Prostate gland (tissue), 2 donors: ENCODE data around the gene TRAF3. TPM values are rescaled to one million over a fixed set of nuclear protein-coding genes. Genes with fewer than 3 reads are reported as not detected.

Experiments used
- DNase-seq: peaks from one replicate; pipeline ENCODE4 v3.0.0-alpha.2; 2019; ENCODE audit warnings: low spot score
- H3K27ac ChIP-seq, 2 donors: fragments of 200-600 bp; sonication (generic); 2 replicates each; pipeline ENCODE4 v1.5.1; 2017 to 2019
- H3K27me3 ChIP-seq: fragments of 200-600 bp; sonication (generic); replicated peaks from 2 replicates; pipeline ENCODE4 v1.5.1; 2019; ENCODE audit not compliant: insufficient read depth
- H3K36me3 ChIP-seq, 2 donors: fragments of 200-600 bp; sonication (generic); 1 replicate in 1 of 2; 2 replicates in 1 of 2; pipeline versions ENCODE4 v1.5.1 to v1.8.1; 2017 to 2019
- H3K4me1 ChIP-seq: fragments of 200-600 bp; sonication (generic); replicated peaks from 2 replicates; pipeline ENCODE4 v1.5.1; 2019
- H3K4me3 ChIP-seq, 2 donors: fragments of 200-600 bp; sonication (generic); 2 replicates each; pipeline ENCODE4 v1.5.1; 2017 to 2019
- H3K9me3 ChIP-seq: fragments of 200-600 bp; sonication (generic); 2 replicates; pipeline ENCODE4 v1.5.1; 2017
- POLR2A ChIP-seq: fragments of 450-650 bp; IDR thresholded peaks from one replicate; pipeline ENCODE4 v1.6.1; 2016; ENCODE audit warnings: antibody characterized with exemption, mild to moderate bottlenecking
- POLR2AphosphoS5 ChIP-seq: sonication (generic); formaldehyde crosslinking; IDR thresholded peaks from one replicate; pipeline ENCODE4 v1.6.1; 2017; ENCODE audit warnings: antibody characterized with exemption
- WGBS: methylation state at CpG from one replicate; pipeline ENCODE4 v1.1.5; 2018; 5-methylcytosine and 5-hydroxymethylcytosine counted together
- intact Hi-C: fragments of 100-400 bp; cut with DNase I; formaldehyde crosslinking; loops from one replicate; pipeline ENCODE4 v1.14.2; 2022
- total RNA-seq, 2 donors: library from RNA; depleted of rRNA; stranded (reverse); fragments of >200 nt; gene quantifications; one replicate each; pipeline ENCODE4 v1.1.0, GENCODE V29; 2016
- TF ChIP-seq, protein P1 (sequence below), 4 experiments: fragments of 200-600 bp in 2 of 4; fragments of 450-650 bp in 2 of 4; sonication (generic) in 2 of 4; IDR thresholded peaks; 1 replicate in 3 of 4; 2 replicates in 1 of 4; pipeline ENCODE4 v1.5.1; 2016 to 2019; ENCODE audit warnings: antibody characterized with exemption in 4 of 4, mild to moderate bottlenecking in 2 of 4, moderate library complexity in 2 of 4

The TRAF3 gene
- total RNA-seq, 2 donors from 2014 or later, result 8.3 to 22.0 TPM

- no peaks in the 10 kb centered on the region for H3K36me3 ChIP-seq
- H3K4me3 ChIP-seq, result no peak overlapping the region
- H3K4me1 ChIP-seq, result no peaks in the 10 kb centered on the region
- H3K9me3 ChIP-seq, result no peaks in the 10 kb centered on the region
- TF ChIP-seq, protein P1, sequence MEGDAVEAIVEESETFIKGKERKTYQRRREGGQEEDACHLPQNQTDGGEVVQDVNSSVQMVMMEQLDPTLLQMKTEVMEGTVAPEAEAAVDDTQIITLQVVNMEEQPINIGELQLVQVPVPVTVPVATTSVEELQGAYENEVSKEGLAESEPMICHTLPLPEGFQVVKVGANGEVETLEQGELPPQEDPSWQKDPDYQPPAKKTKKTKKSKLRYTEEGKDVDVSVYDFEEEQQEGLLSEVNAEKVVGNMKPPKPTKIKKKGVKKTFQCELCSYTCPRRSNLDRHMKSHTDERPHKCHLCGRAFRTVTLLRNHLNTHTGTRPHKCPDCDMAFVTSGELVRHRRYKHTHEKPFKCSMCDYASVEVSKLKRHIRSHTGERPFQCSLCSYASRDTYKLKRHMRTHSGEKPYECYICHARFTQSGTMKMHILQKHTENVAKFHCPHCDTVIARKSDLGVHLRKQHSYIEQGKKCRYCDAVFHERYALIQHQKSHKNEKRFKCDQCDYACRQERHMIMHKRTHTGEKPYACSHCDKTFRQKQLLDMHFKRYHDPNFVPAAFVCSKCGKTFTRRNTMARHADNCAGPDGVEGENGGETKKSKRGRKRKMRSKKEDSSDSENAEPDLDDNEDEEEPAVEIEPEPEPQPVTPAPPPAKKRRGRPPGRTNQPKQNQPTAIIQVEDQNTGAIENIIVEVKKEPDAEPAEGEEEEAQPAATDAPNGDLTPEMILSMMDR (IDR thresholded peaks at IDR 0.05), result no peak
- no peak for TF ChIP-seq POLR2AphosphoS5
- no peak for TF ChIP-seq POLR2A
- H3K27me3 ChIP-seq, result no peaks in the 10 kb centered on the region
- H3K27ac ChIP-seq, result no peak overlapping the region
- intact Hi-C loops, result no loop called here
- WGBS, result 98% methylated on average over 3 of the region's 3 CpGs
- DNase-seq, result no peak
Observed at GRCh38 chr14:102793531-102794328, 16.5 kb downstream of the TRAF3 start.

- no peaks in the 10 kb centered on the region for H3K36me3 ChIP-seq
- H3K27ac ChIP-seq, result no peak overlapping the region
- no peak overlapping the region for H3K4me3 ChIP-seq
- WGBS, result 43% methylated on average over 2 of the region's 2 CpGs
- DNase-seq, result peak; percentile 63
- no peaks in the 10 kb centered on the region for H3K27me3 ChIP-seq
- TF ChIP-seq POLR2A (peak; percentile 19), POLR2AphosphoS5 (peak; percentile 62)
- TF ChIP-seq, protein P1 (IDR thresholded peaks at IDR 0.05), result no peak
- intact Hi-C loops, result no loop called here
- no peaks in the 10 kb centered on the region for H3K4me1 ChIP-seq
- H3K9me3 ChIP-seq, result no peaks in the 10 kb centered on the region
Observed at GRCh38 chr14:102795060-102795925, 18.0 kb downstream of the TRAF3 start.

GRCh38 chr14:102796661-102797190 is 19.5 kb downstream of the TRAF3 start:
- WGBS, result 81% methylated on average over 8 of the region's 8 CpGs
- Histone ChIP-seq H3K36me3 (no peaks in the 10 kb centered on the region), H3K27me3 (no peaks in the 10 kb centered on the region), H3K4me3 (no peak overlapping the region), H3K9me3 (no peaks in the 10 kb centered on the region), H3K27ac (no peak overlapping the region), H3K4me1 (no peaks in the 10 kb centered on the region)
- no peak for TF ChIP-seq POLR2A
- TF ChIP-seq POLR2AphosphoS5, result no peak
- TF ChIP-seq, protein P1 (IDR thresholded peaks at IDR 0.05), result no peak
- DNase-seq, result no peak
- intact Hi-C loops, result no loop called here

DNA sequence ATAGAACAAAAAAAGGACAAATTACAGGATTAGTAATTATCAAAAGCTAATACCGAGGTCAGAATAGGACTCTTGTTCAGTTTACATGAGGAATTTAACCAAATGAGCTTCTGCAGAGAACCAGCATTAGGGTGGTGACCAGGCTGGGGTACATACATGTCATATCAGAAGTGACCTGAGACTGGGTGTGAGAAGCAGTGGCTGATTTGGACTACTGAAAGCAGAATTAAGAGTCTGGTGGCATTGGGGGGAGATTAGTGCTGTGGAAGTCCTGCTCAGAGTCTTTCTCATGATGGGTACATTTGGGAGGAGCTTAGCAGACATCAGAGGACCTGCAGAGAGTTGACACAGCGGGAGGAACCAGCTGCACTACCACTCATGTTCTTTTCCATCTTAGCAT is 21.7 kb downstream of the TRAF3 start:
- H3K9me3 ChIP-seq, result no peaks in the 10 kb centered on the region
- H3K27me3 ChIP-seq, result no peaks in the 10 kb centered on the region
- H3K36me3 ChIP-seq, result no peaks in the 10 kb centered on the region
- WGBS, result 86% methylated on average over 2 of the region's 2 CpGs
- TF ChIP-seq, protein P1 (IDR thresholded peaks at IDR 0.05), result no peak
- no peak for TF ChIP-seq POLR2AphosphoS5
- no peak for TF ChIP-seq POLR2A
- no peak overlapping the region for H3K27ac ChIP-seq
- no peak overlapping the region for H3K4me3 ChIP-seq
- no peak for DNase-seq
- H3K4me1 ChIP-seq, result no peaks in the 10 kb centered on the region
- intact Hi-C loops, result no loop called here
